Keratinocyte (primary cell): ENCODE measurements around the gene VSIG8. TPM values are rescaled to one million over a fixed set of nuclear protein-coding genes. Genes with fewer than 3 reads are reported as not detected.

Experiments used
- DNase-seq: peaks from one replicate; pipeline ENCODE4 v3.0.0-alpha.2; 2011; ENCODE audit warnings: low read depth, missing footprints, low spot score
- FAIRE-seq: peaks from 2 replicates; lab custom pipeline; 2011; peaks lifted over from hg19 to GRCh38; lab: Jason Lieb, UNC
- H2AFZ ChIP-seq: 2 replicates; pipeline ENCODE4 v1.6.0; 2012; ENCODE audit warnings: low read length, control low read depth, inconsistent platforms; ENCODE audit not compliant: control insufficient read depth
- H3K27ac ChIP-seq: 2 replicates; pipeline ENCODE4 v1.5.1; 2011; ENCODE audit warnings: low read length; ENCODE audit not compliant: control insufficient read depth, insufficient read depth
- H3K27me3 ChIP-seq: 3 replicates; pipeline ENCODE4 v1.6.0; 2011; ENCODE audit warnings: low read length; ENCODE audit not compliant: control insufficient read depth, insufficient read depth; ENCODE audit errors: extremely low read depth
- H3K36me3 ChIP-seq, 2 experiments: 2 replicates in 1 of 2; 3 replicates in 1 of 2; pipeline ENCODE4 v1.5.1; 2011; ENCODE audit warnings: low read length in 2 of 2, mild to moderate bottlenecking in 1 of 2; ENCODE audit not compliant: control insufficient read depth in 2 of 2, insufficient read depth in 2 of 2; ENCODE audit errors: extremely low read depth in 1 of 2
- H3K4me1 ChIP-seq: 3 replicates; pipeline ENCODE4 v1.5.1; 2011; ENCODE audit warnings: low read length; ENCODE audit not compliant: control insufficient read depth, insufficient read depth; ENCODE audit errors: extremely low read depth
- H3K4me2 ChIP-seq: 3 replicates; pipeline ENCODE4 v1.6.0; 2011; ENCODE audit warnings: low read depth, low read length; ENCODE audit not compliant: control insufficient read depth, insufficient read depth; ENCODE audit errors: extremely low read depth
- H3K4me3 ChIP-seq, 3 experiments: fragments of 200-600 bp in 1 of 3; sonication (generic) in 1 of 3; 2 replicates in 2 of 3; 3 replicates in 1 of 3; pipeline ENCODE4 v1.5.1; 2011 to 2016; ENCODE audit warnings: low read length in 3 of 3, mild to moderate bottlenecking in 3 of 3, control low read depth in 2 of 3, inconsistent platforms in 1 of 3, low read depth in 1 of 3, mixed read lengths in 1 of 3, mixed run types in 1 of 3, moderate library complexity in 1 of 3; ENCODE audit not compliant: control insufficient read depth in 2 of 3, insufficient read depth in 2 of 3; ENCODE audit errors: extremely low read depth in 1 of 3
- H3K79me2 ChIP-seq: 2 replicates; pipeline ENCODE4 v1.6.0; 2012; ENCODE audit warnings: low read length; ENCODE audit not compliant: control insufficient read depth, insufficient read depth
- H3K9ac ChIP-seq: 3 replicates; pipeline ENCODE4 v1.6.0; 2011; ENCODE audit warnings: low read length; ENCODE audit not compliant: control insufficient read depth, insufficient read depth; ENCODE audit errors: extremely low read depth
- H3K9me1 ChIP-seq: 3 replicates; pipeline ENCODE4 v1.6.0; 2011; ENCODE audit warnings: low read length; ENCODE audit not compliant: control insufficient read depth, insufficient read depth; ENCODE audit errors: extremely low read depth
- H3K9me3 ChIP-seq: 2 replicates; pipeline ENCODE4 v1.5.1; 2012; ENCODE audit warnings: low read depth, low read length; ENCODE audit not compliant: control insufficient read depth
- H4K20me1 ChIP-seq: 3 replicates; pipeline ENCODE4 v1.6.0; 2011; ENCODE audit warnings: low read length; ENCODE audit not compliant: control insufficient read depth, insufficient read depth; ENCODE audit errors: extremely low read depth
- EZH2 ChIP-seq: IDR thresholded peaks from one replicate; pipeline ENCODE4 v1.6.1; 2012; ENCODE audit warnings: inconsistent platforms, mild to moderate bottlenecking, low read length, moderate library complexity
- dilution Hi-C: fragments of 300-500 bp; cut with MboI; formaldehyde crosslinking; loops from one replicate; pipeline ENCODE4 v1.7.0; 2020; ENCODE audit warnings: low sequenced_read_pairs; ENCODE audit not compliant: extremely low pct_ligation_motif_present
- polyA plus RNA-seq, 5 experiments: library from polyadenylated mRNA; depleted of rRNA in 3 of 5; stranded (reverse) in 3 of 5; stranded (forward) in 1 of 5; unstranded in 1 of 5; fragments of >200 nt; gene quantifications; 1 replicate in 1 of 5; 2 replicates in 3 of 5; 3 replicates in 1 of 5; pipeline versions ENCODE4 v1.2.1 to v1.2.3, GENCODE V29; 2011 to 2012; ENCODE audit warnings: missing spikeins in 2 of 5, low read depth in 1 of 5, low replicate concordance in 1 of 5
- TF ChIP-seq, protein P1 (sequence below), 3 experiments: IDR thresholded peaks in 1 of 3; conservative IDR thresholded peaks in 1 of 3; optimal IDR thresholded peaks in 1 of 3; 2 replicates in 2 of 3; 3 replicates in 1 of 3; pipeline versions ENCODE3 to v1.5.1; 2011; ENCODE audit warnings: low read length in 3 of 3, mild to moderate bottlenecking in 3 of 3, moderate library complexity in 2 of 3, control low read depth in 1 of 3, inconsistent platforms in 1 of 3; ENCODE audit not compliant: insufficient read depth in 2 of 3; ENCODE audit errors: extremely low read depth in 1 of 3

The VSIG8 gene
- polyA plus RNA-seq, 1 donor (not counting 4 experiments of a cell fraction or from before 2014, with no cell fraction given) = 0.56 TPM

- Histone ChIP-seq H3K4me1 (peaks cover 19% of the 10 kb centered on the region), H3K9ac (no peak overlapping the region), H2AFZ (no peak overlapping the region), H3K27ac (no peak overlapping the region), H3K27me3 (no peaks in the 10 kb centered on the region), H4K20me1 (no peaks in the 10 kb centered on the region), H3K4me2 (no peak overlapping the region), H3K4me3 (no peak overlapping the region), H3K36me3 (no peaks in the 10 kb centered on the region), H3K9me3 (no peaks in the 10 kb centered on the region), H3K9me1 (no peaks in the 10 kb centered on the region), H3K79me2 (no peaks in the 10 kb centered on the region)
- FAIRE-seq (peak; percentile 81), DNase-seq (no peak)
- dilution Hi-C loops = no loop called here
- TF ChIP-seq, protein P1, sequence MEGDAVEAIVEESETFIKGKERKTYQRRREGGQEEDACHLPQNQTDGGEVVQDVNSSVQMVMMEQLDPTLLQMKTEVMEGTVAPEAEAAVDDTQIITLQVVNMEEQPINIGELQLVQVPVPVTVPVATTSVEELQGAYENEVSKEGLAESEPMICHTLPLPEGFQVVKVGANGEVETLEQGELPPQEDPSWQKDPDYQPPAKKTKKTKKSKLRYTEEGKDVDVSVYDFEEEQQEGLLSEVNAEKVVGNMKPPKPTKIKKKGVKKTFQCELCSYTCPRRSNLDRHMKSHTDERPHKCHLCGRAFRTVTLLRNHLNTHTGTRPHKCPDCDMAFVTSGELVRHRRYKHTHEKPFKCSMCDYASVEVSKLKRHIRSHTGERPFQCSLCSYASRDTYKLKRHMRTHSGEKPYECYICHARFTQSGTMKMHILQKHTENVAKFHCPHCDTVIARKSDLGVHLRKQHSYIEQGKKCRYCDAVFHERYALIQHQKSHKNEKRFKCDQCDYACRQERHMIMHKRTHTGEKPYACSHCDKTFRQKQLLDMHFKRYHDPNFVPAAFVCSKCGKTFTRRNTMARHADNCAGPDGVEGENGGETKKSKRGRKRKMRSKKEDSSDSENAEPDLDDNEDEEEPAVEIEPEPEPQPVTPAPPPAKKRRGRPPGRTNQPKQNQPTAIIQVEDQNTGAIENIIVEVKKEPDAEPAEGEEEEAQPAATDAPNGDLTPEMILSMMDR (optimal IDR thresholded peaks at IDR 0.05 in 1 of 3, IDR thresholded peaks at IDR 0.05 in 1 of 3, conservative IDR thresholded peaks at IDR 0.05 in 1 of 3; ENCODE audit: extremely low read depth in 1 of 3, insufficient read depth in 2 of 3, low read length in 3 of 3) = peak; percentile 47 to 69 (median 55)
- no peak for TF ChIP-seq EZH2
These were observed 30.5 kb upstream of the VSIG8 start for GRCh38 chr1:159892944-159893343.

GRCh38 chr1:159891275-159892157 lies 29.1 kb upstream of the VSIG8 start:
- Histone ChIP-seq H3K9ac (no peak overlapping the region), H3K27me3 (no peaks in the 10 kb centered on the region), H3K36me3 (no peaks in the 10 kb centered on the region), H3K9me3 (no peaks in the 10 kb centered on the region), H3K4me3 (no peak overlapping the region), H3K4me2 (no peak overlapping the region), H3K79me2 (no peaks in the 10 kb centered on the region), H3K4me1 (peaks cover 19% of the 10 kb centered on the region), H4K20me1 (no peaks in the 10 kb centered on the region), H3K9me1 (no peaks in the 10 kb centered on the region), H3K27ac (no peak overlapping the region), H2AFZ (no peak overlapping the region)
- TF ChIP-seq EZH2 = no peak
- TF ChIP-seq, protein P1 (optimal IDR thresholded peaks at IDR 0.05 in 1 of 3, IDR thresholded peaks at IDR 0.05 in 1 of 3, conservative IDR thresholded peaks at IDR 0.05 in 1 of 3; ENCODE audit: extremely low read depth in 1 of 3, insufficient read depth in 2 of 3, low read length in 3 of 3) = peak; percentile 99 to 100 (median 100)
- dilution Hi-C loops = no loop called here
- no peak for DNase-seq
- peak; percentile 82 for FAIRE-seq
